ENCODE measurements around the gene LAMB4.

The LAMB4 gene

DNA sequence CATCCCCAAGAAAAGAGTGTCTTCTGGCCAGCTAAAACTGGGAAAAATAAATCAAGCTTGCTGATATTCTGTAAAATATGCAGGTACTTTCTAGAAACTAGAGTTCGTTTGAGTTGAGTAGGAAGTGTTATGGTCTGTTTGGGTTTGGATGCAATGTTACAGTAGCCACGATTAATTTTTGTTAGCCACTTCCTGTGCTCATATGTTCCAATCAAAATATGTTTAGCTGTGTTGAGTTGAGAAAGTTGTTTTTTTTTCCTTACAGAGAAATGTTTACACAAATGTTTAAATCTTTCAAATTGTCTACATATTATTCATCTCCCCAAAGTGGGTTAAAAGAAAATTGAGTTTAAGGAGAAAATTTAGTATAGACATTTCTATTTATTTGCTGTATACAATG lies 115.9 kb downstream of the LAMB4 start:
- no peak overlapping the region for H3K4me2 ChIP-seq (ENCODE audit: low read length)
- H2AFZ ChIP-seq (ENCODE audit: low read length), result no peak overlapping the region
- H3K27me3 ChIP-seq (ENCODE audit: insufficient read depth, low read length), result no peaks in the 10 kb centered on the region
- no peaks in the 10 kb centered on the region for H3F3A ChIP-seq (ENCODE audit: insufficient read depth, low read length)
- no peak overlapping the region for H3K27ac ChIP-seq (ENCODE audit: low read depth, low read length, poor library complexity, severe bottlenecking)
- no peak overlapping the region for H3K9ac ChIP-seq (ENCODE audit: low read length)
- no peaks in the 10 kb centered on the region for H3K79me2 ChIP-seq (ENCODE audit: insufficient read depth, low read length)
- TF ChIP-seq, protein P1, sequence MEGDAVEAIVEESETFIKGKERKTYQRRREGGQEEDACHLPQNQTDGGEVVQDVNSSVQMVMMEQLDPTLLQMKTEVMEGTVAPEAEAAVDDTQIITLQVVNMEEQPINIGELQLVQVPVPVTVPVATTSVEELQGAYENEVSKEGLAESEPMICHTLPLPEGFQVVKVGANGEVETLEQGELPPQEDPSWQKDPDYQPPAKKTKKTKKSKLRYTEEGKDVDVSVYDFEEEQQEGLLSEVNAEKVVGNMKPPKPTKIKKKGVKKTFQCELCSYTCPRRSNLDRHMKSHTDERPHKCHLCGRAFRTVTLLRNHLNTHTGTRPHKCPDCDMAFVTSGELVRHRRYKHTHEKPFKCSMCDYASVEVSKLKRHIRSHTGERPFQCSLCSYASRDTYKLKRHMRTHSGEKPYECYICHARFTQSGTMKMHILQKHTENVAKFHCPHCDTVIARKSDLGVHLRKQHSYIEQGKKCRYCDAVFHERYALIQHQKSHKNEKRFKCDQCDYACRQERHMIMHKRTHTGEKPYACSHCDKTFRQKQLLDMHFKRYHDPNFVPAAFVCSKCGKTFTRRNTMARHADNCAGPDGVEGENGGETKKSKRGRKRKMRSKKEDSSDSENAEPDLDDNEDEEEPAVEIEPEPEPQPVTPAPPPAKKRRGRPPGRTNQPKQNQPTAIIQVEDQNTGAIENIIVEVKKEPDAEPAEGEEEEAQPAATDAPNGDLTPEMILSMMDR (IDR thresholded peaks at IDR 0.05; ENCODE audit: low read length), result no peak
- no peak for TF ChIP-seq EZH2 (IDR thresholded peaks at IDR 0.05; ENCODE audit: borderline replicate concordance, low read length)
- no peaks in the 10 kb centered on the region for H3K36me3 ChIP-seq (ENCODE audit: insufficient read depth, low read length)
- no peaks in the 10 kb centered on the region for H4K20me1 ChIP-seq (ENCODE audit: insufficient read depth, low read length)
- no peaks in the 10 kb centered on the region for H3K4me1 ChIP-seq (ENCODE audit: insufficient read depth, low read length, severe bottlenecking)
- no peaks in the 10 kb centered on the region for H3K9me2 ChIP-seq (ENCODE audit: low read depth, low read length)
- H3K4me3 ChIP-seq (ENCODE audit: low read depth, low read length, poor library complexity, severe bottlenecking), result no peak overlapping the region
- no peaks in the 10 kb centered on the region for H3K9me3 ChIP-seq (ENCODE audit: low read length)

GRCh38 chr7:108012499-108013430 lies 117.4 kb downstream of the LAMB4 start:
- Histone ChIP-seq H3K9me3 (ENCODE audit: low read length) (no peaks in the 10 kb centered on the region), H3K27me3 (ENCODE audit: insufficient read depth, low read length) (no peaks in the 10 kb centered on the region), H3K27ac (ENCODE audit: low read depth, low read length, poor library complexity, severe bottlenecking) (no peak overlapping the region), H3K4me1 (ENCODE audit: insufficient read depth, low read length, severe bottlenecking) (no peaks in the 10 kb centered on the region), H3K79me2 (ENCODE audit: insufficient read depth, low read length) (no peaks in the 10 kb centered on the region), H3K36me3 (ENCODE audit: insufficient read depth, low read length) (no peaks in the 10 kb centered on the region), H3K9me2 (ENCODE audit: low read depth, low read length) (no peaks in the 10 kb centered on the region), H3F3A (ENCODE audit: insufficient read depth, low read length) (no peaks in the 10 kb centered on the region), H2AFZ (ENCODE audit: low read length) (no peak overlapping the region), H3K9ac (ENCODE audit: low read length) (no peak overlapping the region), H4K20me1 (ENCODE audit: insufficient read depth, low read length) (no peaks in the 10 kb centered on the region), H3K4me2 (ENCODE audit: low read length) (no peak overlapping the region), H3K4me3 (ENCODE audit: low read depth, low read length, poor library complexity, severe bottlenecking) (no peak overlapping the region)
- TF ChIP-seq, protein P1 (IDR thresholded peaks at IDR 0.05; ENCODE audit: low read length), result no peak
- TF ChIP-seq EZH2 (IDR thresholded peaks at IDR 0.05; ENCODE audit: borderline replicate concordance, low read length), result no peak

- TF ChIP-seq, protein P1 (IDR thresholded peaks at IDR 0.05; ENCODE audit: low read length), result no peak
- TF ChIP-seq EZH2 (IDR thresholded peaks at IDR 0.05; ENCODE audit: borderline replicate concordance, low read length), result no peak
- Histone ChIP-seq H3K27ac (ENCODE audit: low read depth, low read length, poor library complexity, severe bottlenecking) (no peak overlapping the region), H4K20me1 (ENCODE audit: insufficient read depth, low read length) (no peaks in the 10 kb centered on the region), H3K4me2 (ENCODE audit: low read length) (no peak overlapping the region), H3K79me2 (ENCODE audit: insufficient read depth, low read length) (no peaks in the 10 kb centered on the region), H3K27me3 (ENCODE audit: insufficient read depth, low read length) (no peaks in the 10 kb centered on the region), H3K9me3 (ENCODE audit: low read length) (no peaks in the 10 kb centered on the region), H3F3A (ENCODE audit: insufficient read depth, low read length) (no peaks in the 10 kb centered on the region), H3K36me3 (ENCODE audit: insufficient read depth, low read length) (no peaks in the 10 kb centered on the region), H3K4me1 (ENCODE audit: insufficient read depth, low read length, severe bottlenecking) (no peaks in the 10 kb centered on the region), H3K9ac (ENCODE audit: low read length) (no peak overlapping the region), H3K9me2 (ENCODE audit: low read depth, low read length) (no peaks in the 10 kb centered on the region), H3K4me3 (ENCODE audit: low read depth, low read length, poor library complexity, severe bottlenecking) (no peak overlapping the region), H2AFZ (ENCODE audit: low read length) (no peak overlapping the region)
These were observed 119.8 kb downstream of the LAMB4 start for GRCh38 chr7:108010377-108010776.

Data from OCI-LY1 (cell line).